Measurements from ENCODE around the gene ADH5. TPM values are rescaled to one million over a fixed set of nuclear protein-coding genes. Genes with fewer than 3 reads are reported as not detected.

Gene ADH5
- total and polyA plus RNA-seq, 10 of the 15 experiments (the other 5 are each of a cell fraction or from before 2014, with no cell fraction given): 48.5 to 159 (median 95.3) TPM

DNA sequence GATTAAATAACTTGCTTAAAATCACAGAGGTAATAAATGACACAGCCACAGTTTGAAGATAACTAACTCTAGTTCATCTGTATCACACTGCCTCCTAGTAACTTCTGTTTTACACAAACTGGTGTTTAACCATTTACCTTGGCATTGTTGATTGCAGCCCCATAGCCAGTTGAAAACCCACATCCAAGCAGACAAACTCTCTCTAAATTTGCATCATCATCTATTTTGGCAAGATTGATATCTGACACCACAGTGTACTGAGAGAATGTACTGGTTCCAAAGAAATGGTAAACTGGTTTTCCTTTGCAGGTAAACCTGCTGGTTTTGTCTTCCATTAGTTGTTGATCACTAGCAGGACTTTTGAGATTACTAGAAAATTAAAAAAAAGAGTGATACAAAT, 47.7 kb upstream of the ADH5 start:
- Histone ChIP-seq H3K4me1 (ENCODE audit: control insufficient read depth, insufficient read depth, low read length) (no peaks in the 10 kb centered on the region), H2AFZ (ENCODE audit: control insufficient read depth, low read depth, low read length) (no peak overlapping the region), H3K27ac (ENCODE audit: control insufficient read depth, insufficient read depth) (no peak overlapping the region), H3K4me2 (ENCODE audit: control insufficient read depth, insufficient read depth) (no peak overlapping the region), H3K79me2 (ENCODE audit: control insufficient read depth, insufficient read depth, low read length) (no peaks in the 10 kb centered on the region), H3K4me3 (no peak overlapping the region), H3K9me3 (replicated peaks; ENCODE audit: control insufficient read depth, insufficient read depth, low read length) (no peaks in the 10 kb centered on the region), H4K20me1 (ENCODE audit: control insufficient read depth, insufficient read depth) (no peaks in the 10 kb centered on the region), H3K9ac (ENCODE audit: control insufficient read depth, insufficient read depth, low read length) (no peak overlapping the region), H3K27me3 (replicated peaks in 1 of 2; ENCODE audit: control insufficient read depth in 2 of 2, insufficient read depth in 2 of 2, low read length in 1 of 2) (no peaks in the 10 kb centered on the region), H3K36me3 (ENCODE audit: control insufficient read depth in 2 of 2, insufficient read depth in 2 of 2, low read length in 1 of 2) (no peaks in the 10 kb centered on the region)
- in situ Hi-C loops (cut with MboI): no loop called here
- ChIA-PET SMC1A (ENCODE audit: uncharacterized antibody, unreplicated experiment) (no interaction called here), CTCF (no interaction called here), POLR2A (no interaction called here), RAD21 (ENCODE audit: unreplicated experiment) (no interaction called here)
- no TSS peak for BruUV-seq (replicated peaks)
- DNase-seq (ENCODE audit: low read depth, low spot score): no peak
- intact Hi-C loops (cut with micrococcal nuclease; ENCODE audit: unreplicated experiment): no loop called here
- FAIRE-seq: no peak
- TF ChIP-seq SP1 (IDR thresholded peaks at IDR 0.05; ENCODE audit: low read depth, low read length) (no peak), ZNF274 (IDR thresholded peaks at IDR 0.05; ENCODE audit: insufficient read depth, insufficient read length) (no peak), MEF2B (IDR thresholded peaks at IDR 0.05; ENCODE audit: partially characterized antibody, poor library complexity, severe bottlenecking) (no peak), NFIC (IDR thresholded peaks at IDR 0.05; ENCODE audit: low read depth, low read length) (no peak)
- TF ChIP-seq, protein P1, sequence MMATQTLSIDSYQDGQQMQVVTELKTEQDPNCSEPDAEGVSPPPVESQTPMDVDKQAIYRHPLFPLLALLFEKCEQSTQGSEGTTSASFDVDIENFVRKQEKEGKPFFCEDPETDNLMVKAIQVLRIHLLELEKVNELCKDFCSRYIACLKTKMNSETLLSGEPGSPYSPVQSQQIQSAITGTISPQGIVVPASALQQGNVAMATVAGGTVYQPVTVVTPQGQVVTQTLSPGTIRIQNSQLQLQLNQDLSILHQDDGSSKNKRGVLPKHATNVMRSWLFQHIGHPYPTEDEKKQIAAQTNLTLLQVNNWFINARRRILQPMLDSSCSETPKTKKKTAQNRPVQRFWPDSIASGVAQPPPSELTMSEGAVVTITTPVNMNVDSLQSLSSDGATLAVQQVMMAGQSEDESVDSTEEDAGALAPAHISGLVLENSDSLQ (IDR thresholded peaks at IDR 0.05): no peak
- no peak for ATAC-seq

DNA sequence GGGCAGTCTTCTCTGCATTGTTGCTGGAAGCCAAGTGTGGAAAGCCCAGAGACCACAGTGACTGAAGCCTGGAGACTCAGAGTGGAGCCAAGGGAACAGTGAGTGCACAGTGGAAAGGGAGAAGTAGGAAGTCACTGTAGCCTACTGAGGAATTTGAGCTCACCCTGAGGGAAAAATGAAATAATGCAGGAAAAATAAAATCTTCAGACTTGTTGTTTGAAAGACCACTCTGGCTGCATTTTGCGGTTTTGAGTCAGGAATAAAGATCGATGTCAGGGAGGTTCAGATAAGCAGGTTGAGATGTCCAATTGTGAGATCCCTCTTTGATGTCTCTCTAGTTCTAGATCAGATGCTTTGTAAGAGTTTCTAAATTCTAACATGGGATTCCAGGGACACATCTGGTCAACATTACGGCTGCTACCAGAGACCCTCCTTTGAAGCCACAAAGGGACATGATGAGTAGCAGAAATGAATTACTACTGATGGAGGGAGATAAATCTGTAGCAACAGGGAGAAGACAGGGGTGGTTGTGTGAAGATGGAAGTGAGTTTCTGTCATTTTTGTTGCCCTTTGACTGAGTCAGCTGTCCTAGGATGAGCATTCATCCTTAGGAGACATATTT, 47.1 kb upstream of the ADH5 start:
- no peaks in the 10 kb centered on the region for H3K4me1 ChIP-seq (ENCODE audit: control insufficient read depth, insufficient read depth, low read length)
- H3K9ac ChIP-seq (ENCODE audit: control insufficient read depth, insufficient read depth, low read length): no peak overlapping the region
- H3K36me3 ChIP-seq (ENCODE audit: control insufficient read depth in 2 of 2, insufficient read depth in 2 of 2, low read length in 1 of 2): no peaks in the 10 kb centered on the region
- H3K27ac ChIP-seq (ENCODE audit: control insufficient read depth, insufficient read depth): no peak overlapping the region
- ChIA-PET SMC1A (ENCODE audit: uncharacterized antibody, unreplicated experiment) (no interaction called here), RAD21 (ENCODE audit: unreplicated experiment) (no interaction called here), POLR2A (no interaction called here), CTCF (no interaction called here)
- DNase-seq (ENCODE audit: low read depth, low spot score): no peak
- no peaks in the 10 kb centered on the region for H3K9me3 ChIP-seq (replicated peaks; ENCODE audit: control insufficient read depth, insufficient read depth, low read length)
- no peaks in the 10 kb centered on the region for H4K20me1 ChIP-seq (ENCODE audit: control insufficient read depth, insufficient read depth)
- BruUV-seq (replicated peaks): no TSS peak
- no peak for ATAC-seq
- 61% methylated on average over 3 of the region's 3 CpGs for WGBS (ENCODE audit: insufficient coverage, insufficient replicate concordance, low lambda C conversion rate, missing lambda C conversion rate)
- H3K4me3 ChIP-seq: no peak overlapping the region
- H3K4me2 ChIP-seq (ENCODE audit: control insufficient read depth, insufficient read depth): no peak overlapping the region
- H3K79me2 ChIP-seq (ENCODE audit: control insufficient read depth, insufficient read depth, low read length): no peaks in the 10 kb centered on the region
- H2AFZ ChIP-seq (ENCODE audit: control insufficient read depth, low read depth, low read length): no peak overlapping the region
- intact Hi-C loops (cut with micrococcal nuclease; ENCODE audit: unreplicated experiment) (no loop called here), in situ Hi-C loops (cut with MboI) (no loop called here)
- H3K27me3 ChIP-seq (replicated peaks in 1 of 2; ENCODE audit: control insufficient read depth in 2 of 2, insufficient read depth in 2 of 2, low read length in 1 of 2): no peaks in the 10 kb centered on the region
- no peak for FAIRE-seq
- no peak for TF ChIP-seq NFYB (IDR thresholded peaks at IDR 0.05; ENCODE audit: insufficient read depth, low read depth, low read length)
- TF ChIP-seq, protein P2, sequence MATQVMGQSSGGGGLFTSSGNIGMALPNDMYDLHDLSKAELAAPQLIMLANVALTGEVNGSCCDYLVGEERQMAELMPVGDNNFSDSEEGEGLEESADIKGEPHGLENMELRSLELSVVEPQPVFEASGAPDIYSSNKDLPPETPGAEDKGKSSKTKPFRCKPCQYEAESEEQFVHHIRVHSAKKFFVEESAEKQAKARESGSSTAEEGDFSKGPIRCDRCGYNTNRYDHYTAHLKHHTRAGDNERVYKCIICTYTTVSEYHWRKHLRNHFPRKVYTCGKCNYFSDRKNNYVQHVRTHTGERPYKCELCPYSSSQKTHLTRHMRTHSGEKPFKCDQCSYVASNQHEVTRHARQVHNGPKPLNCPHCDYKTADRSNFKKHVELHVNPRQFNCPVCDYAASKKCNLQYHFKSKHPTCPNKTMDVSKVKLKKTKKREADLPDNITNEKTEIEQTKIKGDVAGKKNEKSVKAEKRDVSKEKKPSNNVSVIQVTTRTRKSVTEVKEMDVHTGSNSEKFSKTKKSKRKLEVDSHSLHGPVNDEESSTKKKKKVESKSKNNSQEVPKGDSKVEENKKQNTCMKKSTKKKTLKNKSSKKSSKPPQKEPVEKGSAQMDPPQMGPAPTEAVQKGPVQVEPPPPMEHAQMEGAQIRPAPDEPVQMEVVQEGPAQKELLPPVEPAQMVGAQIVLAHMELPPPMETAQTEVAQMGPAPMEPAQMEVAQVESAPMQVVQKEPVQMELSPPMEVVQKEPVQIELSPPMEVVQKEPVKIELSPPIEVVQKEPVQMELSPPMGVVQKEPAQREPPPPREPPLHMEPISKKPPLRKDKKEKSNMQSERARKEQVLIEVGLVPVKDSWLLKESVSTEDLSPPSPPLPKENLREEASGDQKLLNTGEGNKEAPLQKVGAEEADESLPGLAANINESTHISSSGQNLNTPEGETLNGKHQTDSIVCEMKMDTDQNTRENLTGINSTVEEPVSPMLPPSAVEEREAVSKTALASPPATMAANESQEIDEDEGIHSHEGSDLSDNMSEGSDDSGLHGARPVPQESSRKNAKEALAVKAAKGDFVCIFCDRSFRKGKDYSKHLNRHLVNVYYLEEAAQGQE (IDR thresholded peaks at IDR 0.05; ENCODE audit: low read depth, low read length): no peak
- TF ChIP-seq HDAC2 (IDR thresholded peaks at IDR 0.05): no peak
- TF ChIP-seq TCF3 (IDR thresholded peaks at IDR 0.05; ENCODE audit: borderline replicate concordance, insufficient read depth, low read depth, low read length): no peak
- TF ChIP-seq PAX8 (IDR thresholded peaks at IDR 0.05): no peak
- no peak for TF ChIP-seq CHD4 (IDR thresholded peaks at IDR 0.05)
- TF ChIP-seq, protein P3, sequence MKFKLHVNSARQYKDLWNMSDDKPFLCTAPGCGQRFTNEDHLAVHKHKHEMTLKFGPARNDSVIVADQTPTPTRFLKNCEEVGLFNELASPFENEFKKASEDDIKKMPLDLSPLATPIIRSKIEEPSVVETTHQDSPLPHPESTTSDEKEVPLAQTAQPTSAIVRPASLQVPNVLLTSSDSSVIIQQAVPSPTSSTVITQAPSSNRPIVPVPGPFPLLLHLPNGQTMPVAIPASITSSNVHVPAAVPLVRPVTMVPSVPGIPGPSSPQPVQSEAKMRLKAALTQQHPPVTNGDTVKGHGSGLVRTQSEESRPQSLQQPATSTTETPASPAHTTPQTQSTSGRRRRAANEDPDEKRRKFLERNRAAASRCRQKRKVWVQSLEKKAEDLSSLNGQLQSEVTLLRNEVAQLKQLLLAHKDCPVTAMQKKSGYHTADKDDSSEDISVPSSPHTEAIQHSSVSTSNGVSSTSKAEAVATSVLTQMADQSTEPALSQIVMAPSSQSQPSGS (IDR thresholded peaks at IDR 0.05; ENCODE audit: low read length): no peak
- no peak for TF ChIP-seq BHLHE40 (IDR thresholded peaks at IDR 0.05; ENCODE audit: borderline replicate concordance in 1 of 2, low read depth in 2 of 2, low read length in 1 of 2)

Measured in GM12878 (cell line).